GM21526 (cell line): ENCODE measurements around the gene NDC80.

Experiments used
- ATAC-seq: cut with Tn5 transposase; IDR thresholded peaks from one replicate; pipeline ENCODE4 v1.9.1; 2021; ENCODE audit warnings: moderate library complexity; ENCODE audit not compliant: unreplicated experiment, low FRiP score

The NDC80 gene

DNA sequence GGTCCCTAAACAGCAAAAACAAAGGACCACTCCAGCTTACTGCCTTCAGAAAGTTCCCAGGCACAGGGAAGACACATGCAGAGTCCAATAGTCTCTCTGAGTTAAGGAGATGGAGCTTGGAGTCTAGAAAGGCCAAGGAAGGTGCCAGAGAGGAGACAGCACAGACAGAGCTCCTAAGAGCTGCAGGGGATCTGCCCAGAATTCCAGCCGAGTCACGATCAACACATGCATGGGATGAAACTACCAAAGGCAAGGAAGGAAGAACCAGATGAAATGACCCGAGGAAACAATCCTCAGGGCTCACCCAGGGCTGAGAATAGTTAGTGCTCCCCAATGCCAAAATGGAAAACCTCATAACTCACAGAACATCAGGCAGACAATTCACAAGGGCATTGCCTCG is 15.5 kb upstream of the NDC80 start:
- ATAC-seq: no peak

DNA sequence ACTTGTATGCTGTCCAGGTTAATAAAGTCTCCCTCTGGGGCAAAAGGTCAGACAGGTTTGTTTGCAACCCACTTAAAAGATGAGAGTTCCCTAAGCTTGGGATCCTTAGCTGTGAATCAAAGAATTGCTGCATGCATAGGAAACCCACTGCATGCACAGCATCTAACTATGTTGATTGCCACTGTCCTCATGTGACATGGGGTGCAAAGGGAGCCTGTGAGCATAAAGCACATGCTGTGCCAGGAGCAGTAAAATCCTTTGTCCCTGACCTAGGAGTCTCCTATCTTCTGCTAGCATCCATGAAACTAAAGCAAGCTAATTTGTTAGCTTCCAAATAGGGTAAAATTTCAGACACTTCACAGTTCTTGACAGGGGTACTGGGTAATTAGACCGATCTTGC is 13.8 kb upstream of the NDC80 start:
- no peak for ATAC-seq

DNA sequence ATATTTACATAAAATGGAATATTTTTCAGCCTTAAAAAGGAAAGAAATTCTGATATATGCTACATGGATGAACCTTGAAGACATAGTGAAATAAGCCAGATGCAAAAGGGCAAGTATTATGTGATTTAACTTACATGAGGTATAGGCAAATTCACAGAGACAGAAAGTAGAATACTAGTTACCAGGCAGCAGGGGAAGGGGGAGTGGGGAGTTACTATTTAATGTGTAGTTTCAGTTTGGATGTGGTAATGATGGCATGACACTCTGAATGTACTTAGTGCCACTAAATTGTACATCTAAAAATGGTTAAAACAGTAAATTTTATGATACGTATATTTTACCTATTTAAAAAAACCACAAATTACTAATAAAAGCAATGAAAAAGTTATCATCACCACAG is 12.1 kb upstream of the NDC80 start:
- no peak for ATAC-seq

DNA sequence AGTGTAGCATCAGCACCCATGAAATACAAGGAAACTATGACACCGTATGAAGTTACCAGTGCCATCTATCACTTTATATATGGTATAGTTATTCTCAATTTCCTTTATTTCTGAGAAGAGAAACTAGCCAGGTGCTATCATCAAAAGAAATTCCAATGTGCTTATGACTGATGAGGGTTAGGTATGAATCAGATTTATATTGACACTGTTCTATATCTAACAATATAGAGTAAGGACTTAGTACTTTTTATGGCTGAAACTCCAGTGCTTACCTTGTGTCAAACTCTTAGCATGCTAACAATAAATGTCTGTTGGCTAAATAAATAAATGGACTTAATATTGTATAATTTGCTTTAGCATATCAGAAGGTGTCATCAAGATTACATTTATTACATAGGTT is 7.0 kb upstream of the NDC80 start:
- no peak for ATAC-seq

DNA sequence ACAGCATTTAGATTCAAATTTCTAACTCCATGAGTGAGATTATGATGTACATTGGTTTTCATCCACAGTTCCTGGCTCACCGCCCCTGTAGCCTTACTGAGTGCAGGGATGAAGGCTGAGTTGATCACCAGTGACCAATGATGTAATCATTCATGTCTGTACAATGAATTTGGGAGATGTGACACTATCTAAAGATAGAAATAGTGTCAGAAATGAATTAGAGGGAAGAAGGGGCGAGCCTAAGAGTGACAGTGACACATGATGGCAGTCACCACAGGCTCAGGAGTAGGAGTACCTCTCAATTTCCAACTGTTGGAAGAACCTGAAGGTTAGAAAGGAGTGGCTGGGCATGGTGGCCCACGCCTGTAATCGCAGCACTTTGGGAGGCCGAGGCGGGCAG is 3.2 kb upstream of the NDC80 start:
- no peak for ATAC-seq

DNA sequence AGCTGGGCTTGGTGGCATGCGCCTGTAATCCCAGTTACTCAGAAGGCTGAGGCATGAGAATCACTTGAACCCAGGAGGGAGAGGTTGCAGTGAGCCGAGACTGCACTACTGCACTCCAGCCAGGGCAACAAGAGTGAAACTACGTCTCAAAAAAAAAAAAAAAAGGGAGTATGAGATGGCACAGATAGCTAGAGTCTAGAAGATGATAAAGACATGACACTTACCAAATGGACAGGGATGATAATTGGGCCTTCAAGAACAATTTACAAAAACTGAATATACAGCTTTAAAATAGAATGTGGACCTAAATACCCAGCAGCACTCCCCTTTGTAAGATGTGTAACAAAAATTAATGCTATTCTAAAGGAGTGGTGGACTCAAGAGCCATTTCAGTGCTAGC is 2.8 kb upstream of the NDC80 start:
- ATAC-seq: no peak

DNA sequence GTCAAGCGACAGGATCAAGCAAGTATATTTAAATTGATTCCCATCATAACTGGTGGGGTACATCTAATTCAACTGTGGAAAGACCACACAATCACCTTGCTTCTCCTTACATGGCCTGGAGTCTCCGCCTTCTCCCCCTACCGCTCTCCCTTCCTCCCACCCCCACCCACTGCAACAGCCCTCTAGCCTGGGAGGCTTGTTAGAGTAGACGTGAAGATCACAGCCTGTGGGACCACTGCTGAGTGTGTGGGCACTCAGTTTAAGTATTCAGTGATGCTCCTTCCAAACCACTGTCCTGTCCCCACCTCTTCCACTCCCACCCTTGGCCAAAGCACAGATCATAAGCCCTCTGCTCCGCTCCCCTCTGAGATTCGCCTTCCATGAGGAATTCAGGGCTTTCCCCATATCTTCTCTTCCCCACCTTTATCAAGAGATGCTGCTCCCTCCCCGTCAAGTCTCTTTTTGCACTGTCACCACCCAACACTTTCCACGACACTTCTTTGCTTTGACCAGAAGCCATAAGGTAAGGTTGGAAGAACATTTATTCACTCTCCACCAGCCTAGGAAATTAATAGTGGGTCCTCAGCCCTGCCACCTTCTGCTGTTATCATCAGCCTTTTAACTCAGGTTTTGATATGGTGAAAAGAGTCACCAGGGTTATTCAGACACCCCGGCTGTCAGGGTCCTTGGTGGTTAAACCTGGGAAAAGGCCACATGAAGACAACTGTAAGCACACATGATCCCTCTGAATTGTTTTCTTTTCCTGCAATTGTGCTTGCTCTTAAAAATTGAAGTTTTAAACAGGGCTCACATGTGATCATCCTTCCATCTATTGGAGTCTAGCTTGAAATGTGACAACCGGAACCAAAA is 1.8 kb upstream of the NDC80 start:
- no peak for ATAC-seq

DNA sequence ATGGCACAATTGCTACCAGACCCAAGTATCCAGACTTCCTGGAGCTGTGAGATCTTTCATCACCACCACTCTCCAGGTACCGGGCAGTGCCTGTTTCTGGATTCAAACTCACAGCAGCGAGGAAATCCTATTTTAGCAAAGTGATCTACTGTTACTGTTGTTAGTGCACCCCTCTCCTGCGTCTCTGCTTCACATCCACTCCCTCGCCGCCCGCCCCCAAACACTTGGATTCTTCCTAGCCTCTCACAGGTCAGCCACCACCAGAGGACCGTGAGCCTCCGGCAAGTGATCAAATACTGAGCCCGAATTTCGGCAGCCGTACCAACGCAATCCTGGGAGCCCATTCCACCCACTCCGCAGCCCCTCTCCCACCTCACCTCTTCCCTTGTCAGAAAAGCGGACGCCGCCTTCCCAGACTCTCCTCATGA is 571 bp upstream of the NDC80 start:
- peak; percentile 53 for ATAC-seq

DNA sequence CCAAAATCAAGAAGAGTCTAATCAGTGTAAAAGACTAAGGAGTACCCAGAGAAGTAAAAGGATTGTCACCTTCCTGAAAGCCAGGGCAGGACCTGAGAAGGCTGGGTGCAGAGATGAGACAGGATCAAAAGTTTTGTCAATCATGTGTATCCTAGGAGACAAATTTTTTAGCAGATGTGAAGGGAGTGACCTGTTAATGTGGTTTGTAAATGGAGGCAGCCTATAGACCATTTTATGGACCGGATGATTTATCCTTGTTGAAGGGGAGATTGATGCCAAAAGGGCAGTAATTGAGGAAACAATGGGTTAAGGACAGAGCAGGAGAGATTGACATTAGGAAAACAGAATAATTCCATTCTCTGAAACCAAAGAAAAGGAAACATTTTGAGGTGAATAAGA is 813 bp downstream of the NDC80 start:
- peak; percentile 6 for ATAC-seq

DNA sequence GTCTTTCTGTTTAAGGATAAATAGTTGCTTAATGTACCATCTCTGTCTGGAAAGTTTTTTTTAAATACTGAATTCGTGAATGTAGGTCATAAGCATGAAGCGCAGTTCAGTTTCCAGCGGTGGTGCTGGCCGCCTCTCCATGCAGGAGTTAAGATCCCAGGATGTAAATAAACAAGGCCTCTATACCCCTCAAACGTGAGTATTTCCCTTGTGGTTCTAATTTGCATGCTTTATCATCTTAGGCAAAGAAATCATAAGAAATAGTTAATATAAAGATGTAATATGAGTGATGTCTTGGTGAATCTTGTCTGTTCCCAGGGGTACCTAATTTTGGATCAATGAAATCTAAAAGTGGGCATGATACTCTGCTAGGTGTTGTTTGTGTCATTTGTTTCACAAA is 1.5 kb downstream of the NDC80 start:
- ATAC-seq: no peak

DNA sequence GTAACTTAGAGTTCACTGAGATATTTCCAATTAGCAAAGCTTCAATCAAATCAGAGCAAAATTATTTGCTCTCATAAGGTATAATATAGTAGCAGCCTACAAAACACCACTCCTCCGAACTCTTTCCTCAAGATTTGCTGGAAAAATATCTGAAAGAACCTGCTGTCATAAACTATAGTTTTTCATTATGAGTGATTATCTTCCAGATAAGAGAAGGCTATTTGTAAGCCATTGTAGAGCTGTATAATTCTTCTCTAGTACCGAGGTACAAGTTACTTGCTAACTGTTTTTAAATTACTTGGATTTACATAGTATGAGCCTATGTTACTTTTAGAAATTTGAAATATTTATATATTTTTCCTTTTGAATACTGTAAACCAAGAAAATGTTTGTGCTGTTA is 2.1 kb downstream of the NDC80 start:
- no peak for ATAC-seq

DNA sequence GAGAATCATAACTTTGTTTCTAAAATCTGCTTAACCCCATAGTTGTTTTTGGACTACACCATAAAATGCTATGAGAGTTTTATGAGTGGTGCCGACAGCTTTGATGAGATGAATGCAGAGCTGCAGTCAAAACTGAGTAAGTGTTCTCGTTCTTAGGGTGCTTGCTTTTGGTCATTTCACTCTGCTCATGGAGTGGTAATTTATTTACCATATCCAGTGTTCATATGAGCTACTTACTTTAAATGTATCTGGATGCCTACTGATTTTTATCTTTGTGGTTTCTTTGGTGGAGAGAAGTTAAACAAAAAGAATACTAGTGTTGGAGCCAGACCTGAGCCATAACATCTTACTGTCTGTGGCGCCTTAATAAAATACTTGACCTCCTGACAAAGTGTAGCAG is 16.4 kb downstream of the NDC80 start:
- ATAC-seq: no peak

DNA sequence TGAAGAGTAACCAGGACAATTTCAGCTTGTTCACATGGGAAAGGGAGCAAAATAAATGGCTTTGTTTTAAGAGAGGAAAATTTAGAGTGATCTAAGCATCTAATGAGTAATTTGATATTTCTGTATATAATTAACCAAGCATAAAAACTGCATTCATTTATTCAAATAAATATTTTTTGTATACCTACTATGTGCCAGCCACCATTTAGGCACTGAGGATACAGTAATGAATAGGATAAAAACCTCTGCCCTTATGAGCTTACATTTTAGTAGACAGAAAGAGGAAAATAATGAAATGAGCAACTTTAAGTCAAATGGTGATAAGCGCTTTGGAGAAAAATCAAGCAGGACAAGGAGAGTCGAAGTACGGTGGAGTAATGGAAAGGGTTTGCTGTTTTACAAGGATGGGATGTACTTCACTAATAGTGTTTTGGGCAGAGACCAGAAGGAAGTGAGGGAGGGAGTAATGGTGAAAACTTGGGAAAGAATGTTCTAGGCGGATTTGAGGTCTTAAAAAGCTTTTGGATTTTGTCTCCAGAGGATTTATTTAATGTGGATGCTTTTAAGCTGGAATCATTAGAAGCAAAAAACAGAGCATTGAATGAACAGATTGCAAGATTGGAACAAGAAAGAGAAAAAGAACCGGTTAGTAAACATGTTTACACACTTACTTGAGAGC is 17.4 kb downstream of the NDC80 start:
- ATAC-seq: no peak

DNA sequence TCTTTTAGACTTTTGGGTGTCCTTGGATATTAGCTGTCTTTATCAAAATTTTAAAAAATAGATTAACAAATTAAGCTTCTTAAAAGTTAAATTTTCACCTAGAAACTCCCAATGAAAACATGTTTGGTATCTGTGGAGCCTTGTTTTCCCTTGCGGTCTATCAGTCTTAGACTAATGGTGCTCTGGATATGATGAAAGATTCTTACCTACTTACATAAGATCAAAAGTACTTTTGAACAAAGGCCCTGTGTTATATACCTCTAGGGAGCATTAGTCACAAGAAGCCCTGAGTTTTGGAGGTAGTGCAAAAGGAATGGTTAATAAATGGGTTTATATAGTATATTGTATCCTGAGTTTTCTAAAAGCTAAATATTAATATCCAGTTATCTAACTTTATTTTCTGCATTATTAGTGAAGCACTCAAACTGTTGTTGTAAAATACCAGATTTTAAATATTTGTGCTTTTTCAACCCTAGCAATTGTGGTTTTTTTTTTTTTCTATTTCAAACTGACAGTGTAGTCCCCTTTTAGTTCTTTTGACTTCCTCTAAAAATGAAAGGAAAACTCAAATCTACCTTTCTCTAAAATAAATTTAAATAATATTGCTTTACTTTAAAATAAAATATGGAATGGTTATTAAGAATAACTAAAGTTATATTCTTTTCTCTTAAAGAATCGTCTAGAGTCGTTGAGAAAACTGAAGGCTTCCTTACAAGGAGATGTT is 18.1 kb downstream of the NDC80 start:
- no peak for ATAC-seq

DNA sequence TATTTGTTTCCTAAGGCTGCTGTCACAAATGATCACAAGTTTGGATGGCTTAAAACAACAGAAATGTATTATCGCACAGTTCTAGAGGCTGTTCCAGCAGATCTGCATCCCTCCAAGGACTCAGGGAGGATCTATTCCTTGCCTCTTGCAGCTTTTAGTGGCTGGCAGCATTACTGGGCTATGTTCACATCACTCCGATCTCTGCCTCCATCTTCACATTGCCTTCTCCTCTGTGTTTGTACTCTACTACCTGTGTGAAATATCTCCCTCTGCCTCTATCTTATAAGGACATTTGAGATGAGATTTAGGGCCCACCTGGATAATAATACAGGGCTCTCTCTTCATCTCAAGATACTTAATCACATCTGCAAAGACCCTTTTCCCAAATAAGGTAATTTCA is 18.9 kb downstream of the NDC80 start:
- ATAC-seq: no peak

DNA sequence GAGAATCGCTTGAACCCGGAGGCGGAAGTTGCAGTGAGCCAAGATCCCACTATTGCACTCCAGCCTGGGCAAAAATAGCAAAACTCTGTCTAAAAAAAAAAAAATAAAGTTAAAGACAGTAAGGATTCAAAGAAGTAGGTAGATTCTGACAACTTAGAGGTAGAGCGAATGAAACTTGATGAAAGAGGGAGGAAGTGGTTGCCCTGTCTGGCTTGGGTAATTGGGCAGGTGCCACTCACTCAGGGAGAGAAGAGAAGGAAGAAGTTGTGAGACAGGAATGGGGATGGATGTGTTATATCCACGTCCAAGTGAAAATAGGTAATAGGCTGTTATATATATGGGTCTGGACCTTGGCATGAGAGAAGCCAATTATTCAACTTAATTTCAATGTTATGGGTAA is 26.3 kb downstream of the NDC80 start:
- no peak for ATAC-seq

DNA sequence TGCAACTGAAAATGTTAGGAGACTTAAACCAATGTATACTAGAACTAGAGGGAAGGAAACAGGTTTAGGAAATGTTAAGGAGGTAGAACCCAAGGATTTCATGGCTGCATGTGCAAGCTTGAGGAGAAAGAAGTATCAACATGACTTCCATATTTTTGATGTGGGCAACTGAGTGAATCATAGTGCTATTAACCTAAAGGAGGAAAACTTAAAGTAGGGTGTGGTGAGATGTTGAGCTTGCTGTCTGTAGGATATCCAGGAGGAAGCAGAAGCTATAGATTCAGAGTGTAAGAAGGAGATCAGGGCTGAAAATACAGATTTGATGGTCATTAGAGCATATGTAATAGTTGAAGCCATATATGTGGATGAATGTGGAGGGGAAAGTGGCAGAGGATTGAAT is 31.5 kb downstream of the NDC80 start:
- no peak for ATAC-seq

DNA sequence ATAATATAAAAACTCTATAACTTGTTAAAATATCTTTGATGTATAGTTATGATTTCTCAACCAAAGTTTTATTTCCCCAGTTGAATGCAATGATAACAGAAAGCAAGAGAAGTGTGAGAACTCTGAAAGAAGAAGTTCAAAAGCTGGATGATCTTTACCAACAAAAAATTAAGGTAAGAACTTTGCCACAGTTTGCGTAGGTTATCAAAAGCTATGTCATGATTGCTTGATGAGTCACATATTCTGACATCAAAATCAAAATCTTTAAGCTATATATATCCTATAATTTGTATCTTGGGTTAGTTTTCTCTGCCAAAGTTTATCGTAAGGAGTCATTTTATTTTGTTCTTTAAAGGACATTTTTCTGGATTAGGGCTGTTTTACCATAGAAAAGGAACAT is 35.0 kb downstream of the NDC80 start:
- ATAC-seq: no peak

DNA sequence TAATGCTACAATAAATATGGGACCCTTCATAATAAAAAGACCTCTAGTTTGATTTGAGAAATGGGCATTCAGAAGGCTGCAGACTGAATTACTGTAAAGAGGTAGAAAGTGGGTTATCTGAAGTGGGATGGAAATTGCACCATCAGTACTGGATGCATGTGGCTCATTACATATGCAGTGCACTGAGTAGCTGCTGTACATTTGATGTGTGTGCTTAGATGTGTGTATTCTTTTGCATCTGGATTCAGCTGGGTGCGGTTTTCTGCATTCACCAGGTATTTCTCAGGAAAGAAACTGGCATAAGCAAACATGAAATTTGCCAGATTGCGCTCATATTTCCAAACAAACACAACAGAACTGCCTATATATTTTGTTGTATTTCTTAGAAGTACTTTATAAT is 38.2 kb downstream of the NDC80 start:
- ATAC-seq: no peak

DNA sequence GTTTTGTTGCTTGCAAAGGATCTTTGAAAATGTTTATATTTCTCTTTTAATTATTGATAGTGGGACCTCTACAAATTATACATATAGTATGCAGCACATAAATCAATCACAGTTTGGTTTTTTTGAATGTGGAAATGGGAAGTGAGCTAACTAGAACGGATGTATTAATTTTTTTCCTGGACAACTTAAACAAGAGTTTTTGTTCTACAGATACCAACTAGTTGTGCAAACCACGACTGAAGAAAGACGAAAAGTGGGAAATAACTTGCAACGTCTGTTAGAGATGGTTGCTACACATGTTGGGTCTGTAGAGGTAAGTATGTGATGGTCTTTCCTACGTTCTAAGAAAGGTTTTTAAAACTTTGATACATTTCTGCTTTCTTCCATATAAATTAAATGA is 39.2 kb downstream of the NDC80 start:
- ATAC-seq: no peak

DNA sequence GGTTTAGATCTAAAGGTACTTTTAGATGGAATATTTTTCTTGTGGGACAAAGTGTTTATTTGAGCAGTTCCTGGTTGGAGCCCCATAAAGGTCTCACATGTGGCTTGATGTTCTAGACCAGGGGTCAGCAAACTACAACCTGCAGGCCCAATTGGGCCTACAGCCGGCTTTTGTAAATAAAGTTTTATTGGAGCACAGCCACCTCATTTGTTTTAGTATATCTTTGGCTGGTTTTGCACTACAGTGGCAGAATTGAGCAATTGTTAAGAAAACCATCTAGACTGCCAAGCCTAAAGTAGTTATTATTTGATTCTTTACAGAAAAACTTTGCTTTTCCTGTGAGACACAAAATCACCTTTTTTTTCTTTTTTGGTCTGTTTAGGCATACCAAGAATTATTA is 41.6 kb downstream of the NDC80 start:
- ATAC-seq: no peak
